ENCODE data around the gene UGT1A9. TPM values are rescaled to one million over a fixed set of nuclear protein-coding genes. Genes with fewer than 3 reads are reported as not detected.
"Not testable (repeated sequence)": the region's sequence is repeated elsewhere in the genome, so short reads cannot be mapped to it uniquely, and the experiment has no call there.

The UGT1A9 gene
- polyA plus RNA-seq, 1 of the 3 experiments (the other 2 are of a cell fraction), result not detected

DNA sequence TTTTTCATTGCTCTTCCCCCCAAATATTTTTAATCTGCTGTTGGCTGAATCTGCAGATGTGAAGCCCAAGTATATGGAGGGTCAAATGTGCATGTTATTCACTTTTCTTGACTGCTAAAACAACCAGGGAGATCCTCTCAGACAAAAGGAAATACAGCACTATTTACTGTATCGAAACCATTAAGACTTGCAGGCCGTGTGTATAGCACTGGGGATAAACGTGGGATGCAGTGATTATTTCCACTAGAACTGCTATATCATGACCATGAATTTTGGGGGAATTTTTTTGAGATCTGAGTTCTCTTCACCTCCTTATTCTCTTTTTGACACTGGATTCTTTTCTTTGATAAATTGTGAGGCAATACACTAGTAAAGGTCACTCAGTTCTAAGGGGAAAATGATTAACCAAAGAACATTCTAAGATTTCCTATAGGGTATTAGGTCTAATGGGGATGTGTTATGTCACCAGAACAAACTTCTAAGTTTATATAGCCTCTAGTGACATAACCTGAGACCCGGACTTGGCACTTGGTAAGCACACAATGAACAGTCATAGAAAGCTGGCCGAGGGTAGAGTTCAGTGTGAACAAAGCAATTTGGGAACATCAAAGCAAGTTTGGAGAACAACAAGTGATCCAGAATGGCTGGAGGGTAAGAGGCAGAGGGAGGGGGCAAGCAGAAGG, 73.5 kb downstream of the UGT1A9 start:
- Histone ChIP-seq H3K4me1 (ENCODE audit: control insufficient read depth in 1 of 2, insufficient read depth in 2 of 2, low read depth in 1 of 2, low read length in 1 of 2) (no peaks in the 10 kb centered on the region), H3K36me3 (replicated peaks in 1 of 2; ENCODE audit: control insufficient read depth in 1 of 2, insufficient read depth in 2 of 2, low read length in 1 of 2) (no peaks in the 10 kb centered on the region), H3K9ac (no peak overlapping the region), H2AFZ (ENCODE audit: low read depth) (no peak overlapping the region), H4K20me1 (ENCODE audit: insufficient read depth) (no peaks in the 10 kb centered on the region), H3K27ac (ENCODE audit: low read depth in 2 of 2, low read length in 1 of 2) (no peak overlapping the region), H3K4me2 (no peak overlapping the region), H3K9me2 (no peaks in the 10 kb centered on the region), H3F3A (replicated peaks; ENCODE audit: insufficient read depth) (no peaks in the 10 kb centered on the region), H3K4me3 (ENCODE audit: low read depth in 2 of 2, low read length in 1 of 2) (no peak overlapping the region), H3K27me3 (ENCODE audit: insufficient read depth) (no peaks in the 10 kb centered on the region; the same call in 1 of the 2 replicates), H3K79me2 (ENCODE audit: insufficient read depth) (no peaks in the 10 kb centered on the region), H3K9me3 (no peaks in the 10 kb centered on the region)
- ChIA-PET CTCF (no interaction called here), POLR2A (no interaction called here)
- 28% methylated on average over 5 of the region's 5 CpGs for WGBS (ENCODE audit: low lambda C conversion rate)
- no peak for DNase-seq
- TF ChIP-seq, protein P1, sequence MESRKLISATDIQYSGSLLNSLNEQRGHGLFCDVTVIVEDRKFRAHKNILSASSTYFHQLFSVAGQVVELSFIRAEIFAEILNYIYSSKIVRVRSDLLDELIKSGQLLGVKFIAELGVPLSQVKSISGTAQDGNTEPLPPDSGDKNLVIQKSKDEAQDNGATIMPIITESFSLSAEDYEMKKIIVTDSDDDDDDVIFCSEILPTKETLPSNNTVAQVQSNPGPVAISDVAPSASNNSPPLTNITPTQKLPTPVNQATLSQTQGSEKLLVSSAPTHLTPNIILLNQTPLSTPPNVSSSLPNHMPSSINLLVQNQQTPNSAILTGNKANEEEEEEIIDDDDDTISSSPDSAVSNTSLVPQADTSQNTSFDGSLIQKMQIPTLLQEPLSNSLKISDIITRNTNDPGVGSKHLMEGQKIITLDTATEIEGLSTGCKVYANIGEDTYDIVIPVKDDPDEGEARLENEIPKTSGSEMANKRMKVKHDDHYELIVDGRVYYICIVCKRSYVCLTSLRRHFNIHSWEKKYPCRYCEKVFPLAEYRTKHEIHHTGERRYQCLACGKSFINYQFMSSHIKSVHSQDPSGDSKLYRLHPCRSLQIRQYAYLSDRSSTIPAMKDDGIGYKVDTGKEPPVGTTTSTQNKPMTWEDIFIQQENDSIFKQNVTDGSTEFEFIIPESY (IDR thresholded peaks at IDR 0.05; ENCODE audit: borderline replicate concordance, low read depth), result no peak
- TF ChIP-seq SIN3A (IDR thresholded peaks at IDR 0.05; ENCODE audit: borderline replicate concordance, low read depth, low read length) (no peak), USF1 (IDR thresholded peaks at IDR 0.05; ENCODE audit: borderline replicate concordance, low read depth) (no peak), NFIC (IDR thresholded peaks at IDR 0.05; ENCODE audit: borderline replicate concordance) (no peak), NRF1 (IDR thresholded peaks at IDR 0.05; ENCODE audit: low read depth, low read length) (no peak), MEF2A (IDR thresholded peaks at IDR 0.05; ENCODE audit: borderline replicate concordance, low read depth) (no peak), JUND (IDR thresholded peaks at IDR 0.05) (no peak), TAF1 (IDR thresholded peaks at IDR 0.05; ENCODE audit: borderline replicate concordance, low read depth, low read length) (no peak), MAX (IDR thresholded peaks at IDR 0.05; ENCODE audit: low read depth) (no peak), POLR2AphosphoS5 (IDR thresholded peaks at IDR 0.05; ENCODE audit: low read depth, low read length) (no peak), SMC3 (IDR thresholded peaks at IDR 0.05; ENCODE audit: low read depth, low read length) (no peak), EP300 (IDR thresholded peaks at IDR 0.05; ENCODE audit: borderline replicate concordance in 1 of 2, low read depth in 1 of 2, low read length in 1 of 2) (no peak), FOSL2 (IDR thresholded peaks at IDR 0.05; ENCODE audit: borderline replicate concordance, low read depth) (no peak), GABPA (IDR thresholded peaks at IDR 0.05; ENCODE audit: low read depth) (no peak), RFX5 (IDR thresholded peaks at IDR 0.05; ENCODE audit: low read length) (no peak), GATA2 (CRISPR knock-in tag; IDR thresholded peaks at IDR 0.05) (no peak)
- TF ChIP-seq, protein P2, sequence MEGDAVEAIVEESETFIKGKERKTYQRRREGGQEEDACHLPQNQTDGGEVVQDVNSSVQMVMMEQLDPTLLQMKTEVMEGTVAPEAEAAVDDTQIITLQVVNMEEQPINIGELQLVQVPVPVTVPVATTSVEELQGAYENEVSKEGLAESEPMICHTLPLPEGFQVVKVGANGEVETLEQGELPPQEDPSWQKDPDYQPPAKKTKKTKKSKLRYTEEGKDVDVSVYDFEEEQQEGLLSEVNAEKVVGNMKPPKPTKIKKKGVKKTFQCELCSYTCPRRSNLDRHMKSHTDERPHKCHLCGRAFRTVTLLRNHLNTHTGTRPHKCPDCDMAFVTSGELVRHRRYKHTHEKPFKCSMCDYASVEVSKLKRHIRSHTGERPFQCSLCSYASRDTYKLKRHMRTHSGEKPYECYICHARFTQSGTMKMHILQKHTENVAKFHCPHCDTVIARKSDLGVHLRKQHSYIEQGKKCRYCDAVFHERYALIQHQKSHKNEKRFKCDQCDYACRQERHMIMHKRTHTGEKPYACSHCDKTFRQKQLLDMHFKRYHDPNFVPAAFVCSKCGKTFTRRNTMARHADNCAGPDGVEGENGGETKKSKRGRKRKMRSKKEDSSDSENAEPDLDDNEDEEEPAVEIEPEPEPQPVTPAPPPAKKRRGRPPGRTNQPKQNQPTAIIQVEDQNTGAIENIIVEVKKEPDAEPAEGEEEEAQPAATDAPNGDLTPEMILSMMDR (IDR thresholded peaks at IDR 0.05), result no peak

- H3K4me2 ChIP-seq; H3K27ac ChIP-seq (ENCODE audit: low read depth in 2 of 2, low read length in 1 of 2); H3K9me2 ChIP-seq; H3K36me3 ChIP-seq (replicated peaks in 1 of 2; ENCODE audit: control insufficient read depth in 1 of 2, insufficient read depth in 2 of 2, low read length in 1 of 2); DNase-seq; H3K9me3 ChIP-seq; H2AFZ ChIP-seq (ENCODE audit: low read depth); H3K4me3 ChIP-seq (ENCODE audit: low read depth in 2 of 2, low read length in 1 of 2); H3K27me3 ChIP-seq (ENCODE audit: insufficient read depth); H3F3A ChIP-seq (replicated peaks; ENCODE audit: insufficient read depth); H4K20me1 ChIP-seq (ENCODE audit: insufficient read depth); H3K79me2 ChIP-seq (ENCODE audit: insufficient read depth); H3K9ac ChIP-seq; H3K4me1 ChIP-seq (ENCODE audit: control insufficient read depth in 1 of 2, insufficient read depth in 2 of 2, low read depth in 1 of 2, low read length in 1 of 2); POLR2A ChIA-PET: not testable (repeated sequence)
- CTCF ChIA-PET, result interaction anchor here (1.9 kb wide), 1 partner anchor 34 kb away, joined by 6 read pairs; no protein-coding TSS in a partner anchor
- WGBS (ENCODE audit: low lambda C conversion rate), result 9% methylated on average over 2 of the region's 2 CpGs
Observed at GRCh38 chr2:233745838-233746237, 74.1 kb downstream of the UGT1A9 start.
